ENCODE measurements around the gene HUNK.

DNA sequence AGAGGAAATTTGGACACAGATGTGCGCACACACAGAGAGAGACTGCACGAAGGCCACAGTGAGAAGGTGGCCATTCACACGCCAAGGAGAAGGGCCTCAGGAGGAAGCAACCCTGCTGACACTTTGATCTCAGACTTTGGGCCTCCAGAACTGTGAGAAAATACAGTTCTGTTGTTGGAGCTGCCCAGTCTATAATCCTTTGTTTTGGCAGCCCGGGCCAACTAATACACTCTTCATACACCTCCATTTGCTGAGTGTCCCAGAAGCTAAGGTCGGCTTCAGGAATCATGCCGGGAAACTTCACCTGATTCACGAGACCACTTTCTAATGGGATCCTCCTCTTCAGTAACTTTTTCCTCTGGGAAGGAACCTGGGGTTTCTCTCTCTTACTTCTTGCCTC lies 23.2 kb downstream of the HUNK start:
- TF ChIP-seq TAF1 (IDR thresholded peaks at IDR 0.05; ENCODE audit: low read depth, low read length) (no peak), POLR2A (IDR thresholded peaks at IDR 0.05; ENCODE audit: control extremely low read depth in 1 of 2, low read depth in 2 of 2, low read length in 2 of 2) (no peak), SP2 (IDR thresholded peaks at IDR 0.05; ENCODE audit: low read length) (no peak), POLR2AphosphoS5 (IDR thresholded peaks at IDR 0.05; ENCODE audit: low read depth, low read length) (no peak), RFX5 (IDR thresholded peaks at IDR 0.05; ENCODE audit: borderline replicate concordance, low read depth, low read length) (no peak), SP1 (IDR thresholded peaks at IDR 0.05; ENCODE audit: low read depth, low read length) (no peak)
- TF ChIP-seq, protein P1, sequence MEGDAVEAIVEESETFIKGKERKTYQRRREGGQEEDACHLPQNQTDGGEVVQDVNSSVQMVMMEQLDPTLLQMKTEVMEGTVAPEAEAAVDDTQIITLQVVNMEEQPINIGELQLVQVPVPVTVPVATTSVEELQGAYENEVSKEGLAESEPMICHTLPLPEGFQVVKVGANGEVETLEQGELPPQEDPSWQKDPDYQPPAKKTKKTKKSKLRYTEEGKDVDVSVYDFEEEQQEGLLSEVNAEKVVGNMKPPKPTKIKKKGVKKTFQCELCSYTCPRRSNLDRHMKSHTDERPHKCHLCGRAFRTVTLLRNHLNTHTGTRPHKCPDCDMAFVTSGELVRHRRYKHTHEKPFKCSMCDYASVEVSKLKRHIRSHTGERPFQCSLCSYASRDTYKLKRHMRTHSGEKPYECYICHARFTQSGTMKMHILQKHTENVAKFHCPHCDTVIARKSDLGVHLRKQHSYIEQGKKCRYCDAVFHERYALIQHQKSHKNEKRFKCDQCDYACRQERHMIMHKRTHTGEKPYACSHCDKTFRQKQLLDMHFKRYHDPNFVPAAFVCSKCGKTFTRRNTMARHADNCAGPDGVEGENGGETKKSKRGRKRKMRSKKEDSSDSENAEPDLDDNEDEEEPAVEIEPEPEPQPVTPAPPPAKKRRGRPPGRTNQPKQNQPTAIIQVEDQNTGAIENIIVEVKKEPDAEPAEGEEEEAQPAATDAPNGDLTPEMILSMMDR (IDR thresholded peaks at IDR 0.05; ENCODE audit: control extremely low read depth in 1 of 3, insufficient read depth in 1 of 3, low read depth in 1 of 3, low read length in 3 of 3): no peak
- TF ChIP-seq, protein P2, sequence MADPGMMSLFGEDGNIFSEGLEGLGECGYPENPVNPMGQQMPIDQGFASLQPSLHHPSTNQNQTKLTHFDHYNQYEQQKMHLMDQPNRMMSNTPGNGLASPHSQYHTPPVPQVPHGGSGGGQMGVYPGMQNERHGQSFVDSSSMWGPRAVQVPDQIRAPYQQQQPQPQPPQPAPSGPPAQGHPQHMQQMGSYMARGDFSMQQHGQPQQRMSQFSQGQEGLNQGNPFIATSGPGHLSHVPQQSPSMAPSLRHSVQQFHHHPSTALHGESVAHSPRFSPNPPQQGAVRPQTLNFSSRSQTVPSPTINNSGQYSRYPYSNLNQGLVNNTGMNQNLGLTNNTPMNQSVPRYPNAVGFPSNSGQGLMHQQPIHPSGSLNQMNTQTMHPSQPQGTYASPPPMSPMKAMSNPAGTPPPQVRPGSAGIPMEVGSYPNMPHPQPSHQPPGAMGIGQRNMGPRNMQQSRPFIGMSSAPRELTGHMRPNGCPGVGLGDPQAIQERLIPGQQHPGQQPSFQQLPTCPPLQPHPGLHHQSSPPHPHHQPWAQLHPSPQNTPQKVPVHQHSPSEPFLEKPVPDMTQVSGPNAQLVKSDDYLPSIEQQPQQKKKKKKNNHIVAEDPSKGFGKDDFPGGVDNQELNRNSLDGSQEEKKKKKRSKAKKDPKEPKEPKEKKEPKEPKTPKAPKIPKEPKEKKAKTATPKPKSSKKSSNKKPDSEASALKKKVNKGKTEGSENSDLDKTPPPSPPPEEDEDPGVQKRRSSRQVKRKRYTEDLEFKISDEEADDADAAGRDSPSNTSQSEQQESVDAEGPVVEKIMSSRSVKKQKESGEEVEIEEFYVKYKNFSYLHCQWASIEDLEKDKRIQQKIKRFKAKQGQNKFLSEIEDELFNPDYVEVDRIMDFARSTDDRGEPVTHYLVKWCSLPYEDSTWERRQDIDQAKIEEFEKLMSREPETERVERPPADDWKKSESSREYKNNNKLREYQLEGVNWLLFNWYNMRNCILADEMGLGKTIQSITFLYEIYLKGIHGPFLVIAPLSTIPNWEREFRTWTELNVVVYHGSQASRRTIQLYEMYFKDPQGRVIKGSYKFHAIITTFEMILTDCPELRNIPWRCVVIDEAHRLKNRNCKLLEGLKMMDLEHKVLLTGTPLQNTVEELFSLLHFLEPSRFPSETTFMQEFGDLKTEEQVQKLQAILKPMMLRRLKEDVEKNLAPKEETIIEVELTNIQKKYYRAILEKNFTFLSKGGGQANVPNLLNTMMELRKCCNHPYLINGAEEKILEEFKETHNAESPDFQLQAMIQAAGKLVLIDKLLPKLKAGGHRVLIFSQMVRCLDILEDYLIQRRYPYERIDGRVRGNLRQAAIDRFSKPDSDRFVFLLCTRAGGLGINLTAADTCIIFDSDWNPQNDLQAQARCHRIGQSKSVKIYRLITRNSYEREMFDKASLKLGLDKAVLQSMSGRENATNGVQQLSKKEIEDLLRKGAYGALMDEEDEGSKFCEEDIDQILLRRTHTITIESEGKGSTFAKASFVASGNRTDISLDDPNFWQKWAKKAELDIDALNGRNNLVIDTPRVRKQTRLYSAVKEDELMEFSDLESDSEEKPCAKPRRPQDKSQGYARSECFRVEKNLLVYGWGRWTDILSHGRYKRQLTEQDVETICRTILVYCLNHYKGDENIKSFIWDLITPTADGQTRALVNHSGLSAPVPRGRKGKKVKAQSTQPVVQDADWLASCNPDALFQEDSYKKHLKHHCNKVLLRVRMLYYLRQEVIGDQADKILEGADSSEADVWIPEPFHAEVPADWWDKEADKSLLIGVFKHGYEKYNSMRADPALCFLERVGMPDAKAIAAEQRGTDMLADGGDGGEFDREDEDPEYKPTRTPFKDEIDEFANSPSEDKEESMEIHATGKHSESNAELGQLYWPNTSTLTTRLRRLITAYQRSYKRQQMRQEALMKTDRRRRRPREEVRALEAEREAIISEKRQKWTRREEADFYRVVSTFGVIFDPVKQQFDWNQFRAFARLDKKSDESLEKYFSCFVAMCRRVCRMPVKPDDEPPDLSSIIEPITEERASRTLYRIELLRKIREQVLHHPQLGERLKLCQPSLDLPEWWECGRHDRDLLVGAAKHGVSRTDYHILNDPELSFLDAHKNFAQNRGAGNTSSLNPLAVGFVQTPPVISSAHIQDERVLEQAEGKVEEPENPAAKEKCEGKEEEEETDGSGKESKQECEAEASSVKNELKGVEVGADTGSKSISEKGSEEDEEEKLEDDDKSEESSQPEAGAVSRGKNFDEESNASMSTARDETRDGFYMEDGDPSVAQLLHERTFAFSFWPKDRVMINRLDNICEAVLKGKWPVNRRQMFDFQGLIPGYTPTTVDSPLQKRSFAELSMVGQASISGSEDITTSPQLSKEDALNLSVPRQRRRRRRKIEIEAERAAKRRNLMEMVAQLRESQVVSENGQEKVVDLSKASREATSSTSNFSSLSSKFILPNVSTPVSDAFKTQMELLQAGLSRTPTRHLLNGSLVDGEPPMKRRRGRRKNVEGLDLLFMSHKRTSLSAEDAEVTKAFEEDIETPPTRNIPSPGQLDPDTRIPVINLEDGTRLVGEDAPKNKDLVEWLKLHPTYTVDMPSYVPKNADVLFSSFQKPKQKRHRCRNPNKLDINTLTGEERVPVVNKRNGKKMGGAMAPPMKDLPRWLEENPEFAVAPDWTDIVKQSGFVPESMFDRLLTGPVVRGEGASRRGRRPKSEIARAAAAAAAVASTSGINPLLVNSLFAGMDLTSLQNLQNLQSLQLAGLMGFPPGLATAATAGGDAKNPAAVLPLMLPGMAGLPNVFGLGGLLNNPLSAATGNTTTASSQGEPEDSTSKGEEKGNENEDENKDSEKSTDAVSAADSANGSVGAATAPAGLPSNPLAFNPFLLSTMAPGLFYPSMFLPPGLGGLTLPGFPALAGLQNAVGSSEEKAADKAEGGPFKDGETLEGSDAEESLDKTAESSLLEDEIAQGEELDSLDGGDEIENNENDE (IDR thresholded peaks at IDR 0.05; ENCODE audit: insufficient replicate concordance, low read length): no peak
- TF ChIP-seq, protein P3, sequence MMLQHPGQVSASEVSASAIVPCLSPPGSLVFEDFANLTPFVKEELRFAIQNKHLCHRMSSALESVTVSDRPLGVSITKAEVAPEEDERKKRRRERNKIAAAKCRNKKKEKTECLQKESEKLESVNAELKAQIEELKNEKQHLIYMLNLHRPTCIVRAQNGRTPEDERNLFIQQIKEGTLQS (IDR thresholded peaks at IDR 0.05; ENCODE audit: insufficient read depth, low read depth, low read length): no peak
- TF ChIP-seq, protein P4, sequence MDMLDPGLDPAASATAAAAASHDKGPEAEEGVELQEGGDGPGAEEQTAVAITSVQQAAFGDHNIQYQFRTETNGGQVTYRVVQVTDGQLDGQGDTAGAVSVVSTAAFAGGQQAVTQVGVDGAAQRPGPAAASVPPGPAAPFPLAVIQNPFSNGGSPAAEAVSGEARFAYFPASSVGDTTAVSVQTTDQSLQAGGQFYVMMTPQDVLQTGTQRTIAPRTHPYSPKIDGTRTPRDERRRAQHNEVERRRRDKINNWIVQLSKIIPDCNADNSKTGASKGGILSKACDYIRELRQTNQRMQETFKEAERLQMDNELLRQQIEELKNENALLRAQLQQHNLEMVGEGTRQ (IDR thresholded peaks at IDR 0.05; ENCODE audit: low read length): no peak
